Brain microvascular endothelial cell (primary cell): Measurements from ENCODE around the gene PHOX2A.

ENCODE experiments used
- DNase-seq: peaks from one replicate; pipeline ENCODE4 v3.0.0-alpha.2; 2020
- H3K27ac ChIP-seq: fragments of 250-450 bp; sonication (Bioruptor Pico); 2 replicates; pipeline ENCODE4 v1.5.1; 2020; ENCODE audit warnings: mild to moderate bottlenecking, moderate library complexity
- H3K27me3 ChIP-seq: fragments of 250-450 bp; sonication (Bioruptor Pico); replicated peaks from 2 replicates; pipeline ENCODE4 v1.5.1; 2020; ENCODE audit warnings: mild to moderate bottlenecking
- H3K36me3 ChIP-seq: fragments of 250-450 bp; sonication (Bioruptor Pico); replicated peaks from 2 replicates; pipeline ENCODE4 v1.5.1; 2020; ENCODE audit warnings: mild to moderate bottlenecking
- H3K4me3 ChIP-seq: 2 replicates; pipeline ENCODE4 v1.5.1; 2011; ENCODE audit warnings: low read depth, mild to moderate bottlenecking, control low read depth, low read length, moderate library complexity
- in situ Hi-C: cut with HindIII; loops from 2 replicates; pipeline ENCODE4 v1.10.0; 2017; ENCODE audit warnings: low sequenced_read_pairs, low pct_ligation_motif_present
- TF ChIP-seq, protein P1 (sequence below): IDR thresholded peaks from 2 replicates; pipeline ENCODE4 v1.5.1; 2011; ENCODE audit warnings: low read depth, mild to moderate bottlenecking, moderate library complexity, low read length, control low read depth, inconsistent platforms; ENCODE audit errors: missing control alignments

PHOX2A gene

GRCh38 chr11:72234514-72234830, 9.5 kb downstream of the PHOX2A start:
- Histone ChIP-seq H3K27ac (no peak overlapping the region), H3K4me3 (no peak overlapping the region), H3K27me3 (no peaks in the 10 kb centered on the region), H3K36me3 (peaks cover 83% of the 10 kb centered on the region)
- TF ChIP-seq, protein P1, sequence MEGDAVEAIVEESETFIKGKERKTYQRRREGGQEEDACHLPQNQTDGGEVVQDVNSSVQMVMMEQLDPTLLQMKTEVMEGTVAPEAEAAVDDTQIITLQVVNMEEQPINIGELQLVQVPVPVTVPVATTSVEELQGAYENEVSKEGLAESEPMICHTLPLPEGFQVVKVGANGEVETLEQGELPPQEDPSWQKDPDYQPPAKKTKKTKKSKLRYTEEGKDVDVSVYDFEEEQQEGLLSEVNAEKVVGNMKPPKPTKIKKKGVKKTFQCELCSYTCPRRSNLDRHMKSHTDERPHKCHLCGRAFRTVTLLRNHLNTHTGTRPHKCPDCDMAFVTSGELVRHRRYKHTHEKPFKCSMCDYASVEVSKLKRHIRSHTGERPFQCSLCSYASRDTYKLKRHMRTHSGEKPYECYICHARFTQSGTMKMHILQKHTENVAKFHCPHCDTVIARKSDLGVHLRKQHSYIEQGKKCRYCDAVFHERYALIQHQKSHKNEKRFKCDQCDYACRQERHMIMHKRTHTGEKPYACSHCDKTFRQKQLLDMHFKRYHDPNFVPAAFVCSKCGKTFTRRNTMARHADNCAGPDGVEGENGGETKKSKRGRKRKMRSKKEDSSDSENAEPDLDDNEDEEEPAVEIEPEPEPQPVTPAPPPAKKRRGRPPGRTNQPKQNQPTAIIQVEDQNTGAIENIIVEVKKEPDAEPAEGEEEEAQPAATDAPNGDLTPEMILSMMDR = no peak
- in situ Hi-C loops = no loop called here
- DNase-seq = no peak

- DNase-seq = no peak
- TF ChIP-seq, protein P1 = no peak
- in situ Hi-C loops = no loop called here
- no peak overlapping the region for H3K27ac ChIP-seq
- H3K36me3 ChIP-seq = peaks cover 88% of the 10 kb centered on the region
- H3K4me3 ChIP-seq = no peak overlapping the region
- H3K27me3 ChIP-seq = no peaks in the 10 kb centered on the region
These were observed 10.0 kb downstream of the PHOX2A start for GRCh38 chr11:72233773-72234513.

DNA sequence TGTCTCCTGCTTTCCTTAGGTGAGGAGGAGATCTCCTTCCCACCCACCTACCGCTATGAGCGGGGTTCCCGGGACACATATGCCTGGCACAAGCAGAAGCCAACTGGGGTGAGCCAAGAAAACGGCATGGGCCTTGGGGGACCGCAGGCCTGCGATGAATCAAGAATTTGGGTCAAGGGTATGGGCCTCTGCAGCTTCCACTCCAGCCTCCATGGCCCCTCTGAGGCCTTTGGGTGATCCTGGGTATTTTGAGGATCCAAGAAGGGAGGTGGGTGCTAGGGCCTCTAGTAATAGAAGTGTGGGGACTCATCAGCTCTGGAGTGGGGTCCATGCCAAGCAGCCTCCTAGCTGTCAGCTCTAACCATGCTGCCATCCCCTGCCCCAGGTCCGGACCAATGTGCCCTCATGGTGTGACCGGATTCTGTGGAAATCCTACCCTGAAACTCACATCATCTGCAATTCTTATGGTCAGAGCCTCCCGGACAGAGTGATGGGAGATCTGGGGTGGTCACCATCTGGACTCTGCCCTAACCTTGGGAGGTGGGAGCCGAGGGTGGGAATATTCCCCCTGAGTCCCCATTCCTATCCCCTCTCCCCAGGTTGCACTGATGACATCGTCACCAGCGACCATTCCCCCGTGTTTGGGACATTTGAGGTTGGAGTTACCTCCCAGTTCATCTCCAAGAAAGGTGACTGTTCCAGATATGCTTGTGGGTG, 10.8 kb downstream of the PHOX2A start:
- DNase-seq = no peak
- TF ChIP-seq, protein P1 = no peak
- H3K36me3 ChIP-seq = peaks cover 92% of the 10 kb centered on the region
- no peaks in the 10 kb centered on the region for H3K27me3 ChIP-seq
- no peak overlapping the region for H3K4me3 ChIP-seq
- in situ Hi-C loops = no loop called here
- H3K27ac ChIP-seq = no peak overlapping the region

GRCh38 chr11:72232260-72233055, 11.5 kb downstream of the PHOX2A start:
- no peak for DNase-seq
- in situ Hi-C loops = no loop called here
- no peak overlapping the region for H3K27ac ChIP-seq
- H3K27me3 ChIP-seq = no peaks in the 10 kb centered on the region
- H3K36me3 ChIP-seq = peaks cover 89% of the 10 kb centered on the region
- TF ChIP-seq, protein P1 = no peak
- no peak overlapping the region for H3K4me3 ChIP-seq

- in situ Hi-C loops = no loop called here
- no peak for DNase-seq
- no peaks in the 10 kb centered on the region for H3K27me3 ChIP-seq
- H3K36me3 ChIP-seq = peaks cover 81% of the 10 kb centered on the region
- H3K4me3 ChIP-seq = no peak overlapping the region
- H3K27ac ChIP-seq = no peak overlapping the region
- TF ChIP-seq, protein P1 = no peak
These were observed 12.3 kb downstream of the PHOX2A start for GRCh38 chr11:72231396-72232259.
